Suprapubic skin (tissue), 4 donors: Measurements from ENCODE around the gene DEXI. TPM values are rescaled to one million over a fixed set of nuclear protein-coding genes. Genes with fewer than 3 reads are reported as not detected.
"Not testable (repeated sequence)": the region's sequence is repeated elsewhere in the genome, so short reads cannot be mapped to it uniquely, and the experiment has no call there.

Experiments used
- DNase-seq, 2 donors: peaks; one replicate each; pipeline ENCODE4 v3.0.0-alpha.2; 2019; ENCODE audit warnings: low spot score in 2 of 2
- H3K27ac ChIP-seq: fragments of 200-600 bp; sonication (generic); one replicate; pipeline ENCODE4 v1.5.1; 2019
- H3K27me3 ChIP-seq: fragments of 200-600 bp; sonication (generic); one replicate; pipeline ENCODE4 v1.5.1; 2019
- H3K36me3 ChIP-seq: fragments of 200-600 bp; sonication (generic); one replicate; pipeline ENCODE4 v1.5.1; 2019
- H3K4me1 ChIP-seq: fragments of 200-600 bp; sonication (generic); one replicate; pipeline ENCODE4 v1.5.1; 2019
- H3K4me3 ChIP-seq: fragments of 200-600 bp; sonication (generic); one replicate; pipeline ENCODE4 v1.5.1; 2019; ENCODE audit warnings: mild to moderate bottlenecking
- H3K9me3 ChIP-seq: fragments of 200-600 bp; sonication (generic); one replicate; pipeline ENCODE4 v1.5.1; 2019
- CTCF ChIP-seq, 2 donors: fragments of 200-600 bp in 1 of 2; fragments of 450-650 bp in 1 of 2; sonication (generic) in 1 of 2; IDR thresholded peaks; one replicate each; pipeline ENCODE4 v1.5.1; 2016 to 2019; ENCODE audit warnings: antibody characterized with exemption in 2 of 2, mild to moderate bottlenecking in 1 of 2, moderate library complexity in 1 of 2
- EP300 ChIP-seq: sonication (generic); formaldehyde crosslinking; IDR thresholded peaks from one replicate; pipeline ENCODE4 v1.6.1; 2017; ENCODE audit warnings: antibody characterized with exemption
- POLR2A ChIP-seq, 2 donors: fragments of 450-650 bp; IDR thresholded peaks; one replicate each; pipeline ENCODE4 v1.6.1; 2017; ENCODE audit warnings: antibody characterized with exemption in 2 of 2, mild to moderate bottlenecking in 2 of 2, moderate library complexity in 2 of 2
- POLR2AphosphoS5 ChIP-seq, 3 donors: sonication (generic); formaldehyde crosslinking; IDR thresholded peaks; one replicate each; pipeline ENCODE4 v1.6.1; 2017; ENCODE audit warnings: antibody characterized with exemption in 3 of 3
- WGBS: methylation state at CpG from one replicate; pipeline ENCODE4 v1.1.5; 2018; 5-methylcytosine and 5-hydroxymethylcytosine counted together
- total RNA-seq, 4 donors: library from RNA; depleted of rRNA; stranded (reverse); fragments of >200 nt; gene quantifications; one replicate each; pipeline ENCODE4 v1.1.0, GENCODE V29; 2016

The DEXI gene
- total RNA-seq, 4 donors from 2014 or later, result 35.9 to 72.7 (median 58.3) TPM

GRCh38 chr16:10967986-10968385 is 25.7 kb upstream of the DEXI start:
- DNase-seq, result no peak
- Histone ChIP-seq H3K9me3 (no peaks in the 10 kb centered on the region), H3K27ac (no peak overlapping the region), H3K4me3 (no peak overlapping the region), H3K4me1 (peaks cover 14% of the 10 kb centered on the region), H3K36me3 (peaks cover 18% of the 10 kb centered on the region), H3K27me3 (no peaks in the 10 kb centered on the region)
- 86% methylated on average over 2 of the region's 5 CpGs for WGBS
- TF ChIP-seq EP300 (no peak), POLR2A (IDR thresholded peaks at IDR 0.05) (no peak), CTCF (IDR thresholded peaks at IDR 0.05) (no peak), POLR2AphosphoS5 (IDR thresholded peaks at IDR 0.05) (no peak)

- not testable (repeated sequence) for H3K9me3 ChIP-seq, H3K27me3 ChIP-seq, DNase-seq, H3K4me1 ChIP-seq, H3K27ac ChIP-seq, H3K4me3 ChIP-seq
- H3K36me3 ChIP-seq, result peaks cover 24% of the 10 kb centered on the region
- 73% methylated on average over 4 of the region's 4 CpGs for WGBS
These were observed 24.3 kb upstream of the DEXI start for GRCh38 chr16:10966559-10966958.

GRCh38 chr16:10966129-10966528 is 23.9 kb upstream of the DEXI start:
- Histone ChIP-seq H3K27ac (no peak overlapping the region), H3K27me3 (no peaks in the 10 kb centered on the region), H3K4me3 (no peak overlapping the region), H3K36me3 (peaks cover 24% of the 10 kb centered on the region), H3K9me3 (no peaks in the 10 kb centered on the region), H3K4me1 (peaks cover 10% of the 10 kb centered on the region)
- DNase-seq, result no peak
- no peak for TF ChIP-seq EP300
- TF ChIP-seq POLR2A (IDR thresholded peaks at IDR 0.05), result no peak
- TF ChIP-seq POLR2AphosphoS5 (IDR thresholded peaks at IDR 0.05), result no peak
- no peak for TF ChIP-seq CTCF (IDR thresholded peaks at IDR 0.05)
- WGBS, result 90% methylated on average over 5 of the region's 5 CpGs

GRCh38 chr16:10965440-10966061 is 23.3 kb upstream of the DEXI start:
- Histone ChIP-seq H3K4me3 (no peak overlapping the region), H3K36me3 (peaks cover 24% of the 10 kb centered on the region), H3K27me3 (no peaks in the 10 kb centered on the region), H3K27ac (no peak overlapping the region), H3K4me1 (peaks cover 10% of the 10 kb centered on the region), H3K9me3 (no peaks in the 10 kb centered on the region)
- 86% methylated on average over 5 of the region's 6 CpGs for WGBS
- TF ChIP-seq EP300 (no peak), POLR2A (IDR thresholded peaks at IDR 0.05) (no peak), POLR2AphosphoS5 (IDR thresholded peaks at IDR 0.05) (no peak), CTCF (IDR thresholded peaks at IDR 0.05) (no peak)
- DNase-seq, result no peak

GRCh38 chr16:10964891-10965326 is 22.6 kb upstream of the DEXI start:
- Histone ChIP-seq H3K9me3 (no peaks in the 10 kb centered on the region), H3K4me3 (no peak overlapping the region), H3K27ac (no peak overlapping the region), H3K4me1 (peaks cover 10% of the 10 kb centered on the region), H3K36me3 (peaks cover 24% of the 10 kb centered on the region), H3K27me3 (no peaks in the 10 kb centered on the region)
- WGBS, result 92% methylated on average over 8 of the region's 8 CpGs
- no peak for DNase-seq
- TF ChIP-seq POLR2A (IDR thresholded peaks at IDR 0.05), result no peak
- no peak for TF ChIP-seq POLR2AphosphoS5 (IDR thresholded peaks at IDR 0.05)
- no peak for TF ChIP-seq EP300
- TF ChIP-seq CTCF (IDR thresholded peaks at IDR 0.05), result no peak
